ENCODE data around the gene TBX10. TPM values are rescaled to one million over a fixed set of nuclear protein-coding genes. Genes with fewer than 3 reads are reported as not detected.

Gene TBX10
- polyA plus RNA-seq, 1 of the 3 experiments (the other 2 are of a cell fraction), result not detected

DNA sequence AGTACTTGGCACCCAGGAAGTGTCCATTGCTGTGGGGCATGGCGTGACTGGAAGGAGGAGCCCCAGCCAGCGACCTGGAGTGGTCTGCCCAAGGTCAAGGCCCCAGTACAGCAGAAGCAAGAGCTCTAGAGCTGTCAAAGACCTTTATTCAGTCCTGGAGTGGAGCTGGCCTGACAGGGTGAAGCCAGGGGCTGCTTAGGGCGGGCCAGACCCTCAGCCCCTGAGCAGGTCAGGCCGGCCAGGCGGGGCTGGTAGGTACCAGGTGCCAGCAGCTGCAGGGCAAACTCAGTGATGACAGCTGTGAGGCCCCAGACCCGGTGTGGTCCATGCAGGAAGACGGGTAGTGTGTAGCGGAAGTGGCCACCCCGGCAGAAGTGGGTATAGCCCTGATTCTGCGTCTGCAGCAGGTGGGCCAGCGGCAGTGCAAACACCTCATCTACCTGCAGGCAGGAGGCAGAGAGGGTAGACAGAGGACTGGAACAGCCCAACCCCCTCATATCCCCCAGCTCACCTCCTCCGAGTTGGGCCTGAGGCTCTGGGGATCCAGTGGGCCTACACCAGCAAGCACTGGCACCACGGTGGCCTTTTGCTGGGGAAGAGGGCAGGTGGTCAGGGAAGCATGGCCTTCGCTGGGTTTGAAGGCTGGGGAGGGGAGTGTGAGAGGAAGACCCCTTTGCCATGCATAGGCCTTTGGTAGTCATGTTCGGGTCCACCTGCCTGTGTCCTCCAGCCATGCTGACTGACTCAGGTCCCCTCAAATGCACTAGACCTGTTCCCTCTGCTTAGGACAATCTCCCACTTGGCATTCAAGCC, 11.5 kb downstream of the TBX10 start:
- Histone ChIP-seq H3K36me3 (replicated peaks in 1 of 2; ENCODE audit: control insufficient read depth in 1 of 2, insufficient read depth in 2 of 2, low read length in 1 of 2) (no peaks in the 10 kb centered on the region), H3K27me3 (ENCODE audit: insufficient read depth) (no peaks in the 10 kb centered on the region), H3K9me3 (no peaks in the 10 kb centered on the region), H3K9ac (no peak overlapping the region), H3K27ac (ENCODE audit: low read depth in 2 of 2, low read length in 1 of 2) (no peak overlapping the region), H3K9me2 (no peaks in the 10 kb centered on the region), H3K4me2 (no peak overlapping the region), H3K4me1 (ENCODE audit: control insufficient read depth in 1 of 2, insufficient read depth in 2 of 2, low read depth in 1 of 2, low read length in 1 of 2) (peaks cover 0 to 13% of the 10 kb centered on the region in 2 experiments; a peak in 1 of 4 replicates), H4K20me1 (ENCODE audit: insufficient read depth) (no peaks in the 10 kb centered on the region), H3K4me3 (ENCODE audit: low read depth in 2 of 2, low read length in 1 of 2) (no peak overlapping the region), H3K79me2 (ENCODE audit: insufficient read depth) (no peaks in the 10 kb centered on the region), H3F3A (replicated peaks; ENCODE audit: insufficient read depth) (no peaks in the 10 kb centered on the region), H2AFZ (ENCODE audit: low read depth) (no peak overlapping the region)
- ChIA-PET CTCF (interaction anchor here (0.7 to 17.8 kb wide), 20 partner anchors 8 to 173 kb away, joined by 3 to 308 read pairs (median 8); partner anchors contain the start of genes ACY3, PITPNM1 and TBX10), POLR2A (no interaction called here)
- no peak for DNase-seq
- 78% methylated on average over 7 of the region's 15 CpGs for WGBS (ENCODE audit: low lambda C conversion rate)
- TF ChIP-seq NFIC (IDR thresholded peaks at IDR 0.05; ENCODE audit: borderline replicate concordance) (no peak), RXRA (IDR thresholded peaks at IDR 0.05; ENCODE audit: borderline replicate concordance, low read depth) (no peak), RAD21 (IDR thresholded peaks at IDR 0.05; ENCODE audit: low read length) (no peak), GATA2 (CRISPR knock-in tag; IDR thresholded peaks at IDR 0.05) (no peak)

DNA sequence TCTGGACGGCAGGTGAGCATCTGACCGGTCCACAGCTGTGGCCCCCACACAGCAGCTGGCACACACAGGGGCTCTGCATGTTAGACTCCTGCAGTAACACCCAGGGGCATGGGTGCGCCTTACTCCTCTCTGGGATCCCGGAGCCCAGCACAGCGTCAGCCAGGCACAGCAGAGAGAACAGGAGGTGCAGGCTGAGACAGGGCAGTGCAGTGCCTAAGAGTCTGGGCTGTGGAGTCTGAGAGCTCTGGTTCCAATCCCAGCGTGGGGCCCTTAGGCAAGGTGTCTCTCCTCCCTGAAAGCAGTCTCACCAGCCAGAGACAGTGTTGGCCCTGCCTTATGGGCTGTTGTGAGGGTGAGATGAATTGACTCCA, 12.1 kb downstream of the TBX10 start:
- Histone ChIP-seq H3K36me3 (replicated peaks in 1 of 2; ENCODE audit: control insufficient read depth in 1 of 2, insufficient read depth in 2 of 2, low read length in 1 of 2) (no peaks in the 10 kb centered on the region), H3K9ac (no peak overlapping the region), H3K9me3 (no peaks in the 10 kb centered on the region), H3K9me2 (no peaks in the 10 kb centered on the region), H3K79me2 (ENCODE audit: insufficient read depth) (no peaks in the 10 kb centered on the region), H2AFZ (ENCODE audit: low read depth) (no peak overlapping the region), H3F3A (replicated peaks; ENCODE audit: insufficient read depth) (no peaks in the 10 kb centered on the region), H3K4me1 (ENCODE audit: control insufficient read depth in 1 of 2, insufficient read depth in 2 of 2, low read depth in 1 of 2, low read length in 1 of 2) (peaks cover 0 to 13% of the 10 kb centered on the region in 2 experiments; a peak in 1 of 4 replicates), H3K4me3 (ENCODE audit: low read depth in 2 of 2, low read length in 1 of 2) (no peak overlapping the region), H4K20me1 (ENCODE audit: insufficient read depth) (no peaks in the 10 kb centered on the region), H3K4me2 (no peak overlapping the region), H3K27ac (ENCODE audit: low read depth in 2 of 2, low read length in 1 of 2) (no peak overlapping the region), H3K27me3 (ENCODE audit: insufficient read depth) (no peaks in the 10 kb centered on the region)
- 83% methylated on average over 2 of the region's 6 CpGs for WGBS (ENCODE audit: low lambda C conversion rate)
- no peak for TF ChIP-seq NRF1 (IDR thresholded peaks at IDR 0.05; ENCODE audit: low read depth, low read length)
- TF ChIP-seq MEF2A (IDR thresholded peaks at IDR 0.05; ENCODE audit: borderline replicate concordance, low read depth), result no peak
- TF ChIP-seq FOXM1 (IDR thresholded peaks at IDR 0.05; ENCODE audit: low read depth), result no peak
- no peak for TF ChIP-seq RAD21 (IDR thresholded peaks at IDR 0.05; ENCODE audit: low read length)
- TF ChIP-seq, protein P1, sequence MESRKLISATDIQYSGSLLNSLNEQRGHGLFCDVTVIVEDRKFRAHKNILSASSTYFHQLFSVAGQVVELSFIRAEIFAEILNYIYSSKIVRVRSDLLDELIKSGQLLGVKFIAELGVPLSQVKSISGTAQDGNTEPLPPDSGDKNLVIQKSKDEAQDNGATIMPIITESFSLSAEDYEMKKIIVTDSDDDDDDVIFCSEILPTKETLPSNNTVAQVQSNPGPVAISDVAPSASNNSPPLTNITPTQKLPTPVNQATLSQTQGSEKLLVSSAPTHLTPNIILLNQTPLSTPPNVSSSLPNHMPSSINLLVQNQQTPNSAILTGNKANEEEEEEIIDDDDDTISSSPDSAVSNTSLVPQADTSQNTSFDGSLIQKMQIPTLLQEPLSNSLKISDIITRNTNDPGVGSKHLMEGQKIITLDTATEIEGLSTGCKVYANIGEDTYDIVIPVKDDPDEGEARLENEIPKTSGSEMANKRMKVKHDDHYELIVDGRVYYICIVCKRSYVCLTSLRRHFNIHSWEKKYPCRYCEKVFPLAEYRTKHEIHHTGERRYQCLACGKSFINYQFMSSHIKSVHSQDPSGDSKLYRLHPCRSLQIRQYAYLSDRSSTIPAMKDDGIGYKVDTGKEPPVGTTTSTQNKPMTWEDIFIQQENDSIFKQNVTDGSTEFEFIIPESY (IDR thresholded peaks at IDR 0.05; ENCODE audit: borderline replicate concordance, low read depth), result no peak
- no peak for TF ChIP-seq RXRA (IDR thresholded peaks at IDR 0.05; ENCODE audit: borderline replicate concordance, low read depth)
- no peak for TF ChIP-seq POLR2AphosphoS5 (IDR thresholded peaks at IDR 0.05; ENCODE audit: low read depth, low read length)
- no peak for TF ChIP-seq RCOR1 (IDR thresholded peaks at IDR 0.05; ENCODE audit: low read length)
- TF ChIP-seq GATA2 (CRISPR knock-in tag; IDR thresholded peaks at IDR 0.05), result no peak
- TF ChIP-seq, protein P2, sequence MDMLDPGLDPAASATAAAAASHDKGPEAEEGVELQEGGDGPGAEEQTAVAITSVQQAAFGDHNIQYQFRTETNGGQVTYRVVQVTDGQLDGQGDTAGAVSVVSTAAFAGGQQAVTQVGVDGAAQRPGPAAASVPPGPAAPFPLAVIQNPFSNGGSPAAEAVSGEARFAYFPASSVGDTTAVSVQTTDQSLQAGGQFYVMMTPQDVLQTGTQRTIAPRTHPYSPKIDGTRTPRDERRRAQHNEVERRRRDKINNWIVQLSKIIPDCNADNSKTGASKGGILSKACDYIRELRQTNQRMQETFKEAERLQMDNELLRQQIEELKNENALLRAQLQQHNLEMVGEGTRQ (IDR thresholded peaks at IDR 0.05; ENCODE audit: borderline replicate concordance, low read depth, low read length), result no peak
- TF ChIP-seq YY1 (IDR thresholded peaks at IDR 0.05; ENCODE audit: low read depth), result no peak
- TF ChIP-seq TAF1 (IDR thresholded peaks at IDR 0.05; ENCODE audit: borderline replicate concordance, low read depth, low read length), result no peak
- TF ChIP-seq JUND (IDR thresholded peaks at IDR 0.05), result no peak
- ChIA-PET CTCF (interaction anchor here (1.0 to 17.8 kb wide), 5 partner anchors 12 to 55 kb away, joined by 3 to 308 read pairs (median 18); partner anchors contain the start of genes ACY3 and TBX10), POLR2A (no interaction called here)
- no peak for DNase-seq
